OCI-LY1 (cell line): ENCODE results near the gene KRT6A.

Experiments
- EZH2 ChIP-seq: fragments of 200-600 bp; sonication (generic), shearing (Covaris generic); IDR thresholded peaks from 2 replicates; pipeline ENCODE4 v1.8.0; 2017; ENCODE audit warnings: borderline replicate concordance, mixed run types, mild to moderate bottlenecking, antibody characterized with exemption, low read length, moderate library complexity, mixed read lengths
- TF ChIP-seq, protein P1 (sequence below): fragments of 200-600 bp; sonication (generic), shearing (Covaris generic); IDR thresholded peaks from 2 replicates; pipeline ENCODE4 v1.5.1; 2017; ENCODE audit warnings: mild to moderate bottlenecking, antibody characterized with exemption, low read length, moderate library complexity, mixed read lengths

DNA sequence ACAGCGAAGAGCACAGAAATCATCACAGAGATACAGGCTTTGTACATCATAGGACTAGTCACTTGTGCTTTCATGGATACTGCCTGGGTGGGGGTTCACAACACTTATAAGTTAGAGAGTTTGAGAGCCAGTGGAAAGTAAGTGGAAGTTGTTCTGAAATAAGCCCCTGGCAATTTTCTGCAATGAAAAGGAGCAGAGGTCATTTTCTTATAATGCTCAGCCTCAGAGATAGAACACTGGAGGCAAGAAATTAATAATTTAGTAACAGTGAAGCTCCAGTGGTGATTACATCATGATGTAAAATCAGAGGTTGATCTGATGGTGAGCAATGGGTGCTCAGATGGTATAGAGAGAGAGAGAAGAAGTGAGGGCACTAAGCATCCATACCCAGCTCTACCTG, 5.8 kb downstream of the KRT6A start:
- TF ChIP-seq, protein P1, sequence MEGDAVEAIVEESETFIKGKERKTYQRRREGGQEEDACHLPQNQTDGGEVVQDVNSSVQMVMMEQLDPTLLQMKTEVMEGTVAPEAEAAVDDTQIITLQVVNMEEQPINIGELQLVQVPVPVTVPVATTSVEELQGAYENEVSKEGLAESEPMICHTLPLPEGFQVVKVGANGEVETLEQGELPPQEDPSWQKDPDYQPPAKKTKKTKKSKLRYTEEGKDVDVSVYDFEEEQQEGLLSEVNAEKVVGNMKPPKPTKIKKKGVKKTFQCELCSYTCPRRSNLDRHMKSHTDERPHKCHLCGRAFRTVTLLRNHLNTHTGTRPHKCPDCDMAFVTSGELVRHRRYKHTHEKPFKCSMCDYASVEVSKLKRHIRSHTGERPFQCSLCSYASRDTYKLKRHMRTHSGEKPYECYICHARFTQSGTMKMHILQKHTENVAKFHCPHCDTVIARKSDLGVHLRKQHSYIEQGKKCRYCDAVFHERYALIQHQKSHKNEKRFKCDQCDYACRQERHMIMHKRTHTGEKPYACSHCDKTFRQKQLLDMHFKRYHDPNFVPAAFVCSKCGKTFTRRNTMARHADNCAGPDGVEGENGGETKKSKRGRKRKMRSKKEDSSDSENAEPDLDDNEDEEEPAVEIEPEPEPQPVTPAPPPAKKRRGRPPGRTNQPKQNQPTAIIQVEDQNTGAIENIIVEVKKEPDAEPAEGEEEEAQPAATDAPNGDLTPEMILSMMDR: no peak
- TF ChIP-seq EZH2: no peak
